IMR-90 (cell line): Measurements from ENCODE around the gene DOCK1. TPM values are rescaled to one million over a fixed set of nuclear protein-coding genes. Genes with fewer than 3 reads are reported as not detected.
A peak's percentile ranks its signal among the peaks of the same experiment; 100 is the strongest.

Source experiments
- ATAC-seq: fragments of 200-7000 bp; cut with Tn5 transposase; 2 replicates; pipeline ENCODE4 v1.9.1; 2020; ENCODE audit warnings: low read depth, mild to moderate bottlenecking, moderate library complexity
- BruUV-seq: library from RNA; stranded (reverse); fragments of 400-500 nt; replicated peaks from 2 replicates; lab custom pipeline; 2021; lab: Mats Ljungman, UMichigan
- CTCF ChIA-PET: fragments of 300-600 bp; formaldehyde crosslinking; extraction: SDS; loops from one replicate; lab custom pipeline; 2021; ENCODE audit warnings: antibody characterized with exemption; lab: Yijun Ruan, JAX
- POLR2A ChIA-PET: fragments of 300-600 bp; sonication (Branson Sonifier 250); formaldehyde crosslinking; loops from one replicate; lab custom pipeline; 2022; ENCODE audit warnings: antibody characterized with exemption; ENCODE audit not compliant: unreplicated experiment; lab: Charles Lee
- DNase-seq: peaks from one replicate; pipeline ENCODE4 v3.0.0; 2013
- H2AFZ ChIP-seq: replicated peaks from 2 replicates; pipeline ENCODE3; 2013; ENCODE audit warnings: low read length, mild to moderate bottlenecking; ENCODE audit not compliant: poor library complexity
- H2AK5ac ChIP-seq: 2 replicates; pipeline ENCODE4 v1.6.1; 2013; ENCODE audit warnings: low read depth, low read length, inconsistent platforms
- H2AK9ac ChIP-seq: replicated peaks from 2 replicates; pipeline ENCODE3; 2013; ENCODE audit warnings: mild to moderate bottlenecking, low read depth, low read length, moderate library complexity; ENCODE audit not compliant: poor library complexity
- H2BK120ac ChIP-seq: 2 replicates; pipeline ENCODE4 v1.6.1; 2013; ENCODE audit warnings: low read depth, low read length, inconsistent platforms
- H2BK15ac ChIP-seq: 3 replicates; pipeline ENCODE4 v1.6.1; 2013; ENCODE audit warnings: low read depth, low read length, inconsistent platforms
- H2BK20ac ChIP-seq: 2 replicates; pipeline ENCODE4 v1.6.1; 2013; ENCODE audit warnings: low read depth, mild to moderate bottlenecking, inconsistent platforms, low read length, moderate library complexity
- H2BK5ac ChIP-seq: 2 replicates; pipeline ENCODE4 v1.6.1; 2013; ENCODE audit warnings: mild to moderate bottlenecking, low read depth, low read length, inconsistent platforms; ENCODE audit not compliant: poor library complexity, severe bottlenecking
- H3K14ac ChIP-seq: replicated peaks from 2 replicates; pipeline ENCODE4 v1.6.1; 2013; ENCODE audit warnings: low read depth, low read length, inconsistent platforms
- H3K18ac ChIP-seq: 2 replicates; pipeline ENCODE4 v1.6.1; 2013; ENCODE audit warnings: low read depth, low read length, control low read depth
- H3K23ac ChIP-seq: 2 replicates; pipeline ENCODE4 v1.6.1; 2013; ENCODE audit warnings: low read depth, low read length, inconsistent platforms
- H3K27ac ChIP-seq: 2 replicates; pipeline ENCODE4 v1.5.1; 2013; ENCODE audit warnings: mild to moderate bottlenecking, control low read depth, low read length; ENCODE audit not compliant: insufficient read depth
- H3K27me3 ChIP-seq: 2 replicates; pipeline ENCODE4 v1.6.1; 2013; ENCODE audit warnings: low read length; ENCODE audit not compliant: control insufficient read depth, insufficient read depth
- H3K36me3 ChIP-seq: 2 replicates; pipeline ENCODE4 v1.6.1; 2013; ENCODE audit warnings: low read length, mixed read lengths; ENCODE audit not compliant: control insufficient read depth, insufficient read depth
- H3K4ac ChIP-seq: 2 replicates; pipeline ENCODE4 v1.6.1; 2013; ENCODE audit warnings: low read depth, low read length, inconsistent platforms
- H3K4me1 ChIP-seq: 2 replicates; pipeline ENCODE4 v1.6.1; 2013; ENCODE audit warnings: low read length, mixed read lengths; ENCODE audit not compliant: control insufficient read depth, insufficient read depth
- H3K4me2 ChIP-seq: 2 replicates; pipeline ENCODE4 v1.6.1; 2013; ENCODE audit warnings: low read depth, mild to moderate bottlenecking, control low read depth, low read length, moderate library complexity
- H3K4me3 ChIP-seq: 2 replicates; pipeline ENCODE4 v1.5.1; 2013; ENCODE audit warnings: low read depth, mild to moderate bottlenecking, control low read depth, low read length, moderate library complexity; ENCODE audit not compliant: insufficient read depth
- H3K56ac ChIP-seq: 2 replicates; pipeline ENCODE4 v1.6.1; 2013; ENCODE audit warnings: low read length, inconsistent platforms; ENCODE audit not compliant: insufficient read depth; ENCODE audit errors: extremely low read depth
- H3K79me1 ChIP-seq, 2 experiments: 2 replicates each; pipeline ENCODE4 v1.6.1; 2013; ENCODE audit warnings: low read length in 2 of 2, inconsistent platforms in 1 of 2, low read depth in 1 of 2
- H3K9ac ChIP-seq: 2 replicates; pipeline ENCODE4 v1.6.1; 2013; ENCODE audit warnings: low read depth, low read length, control low read depth
- H3K9me1 ChIP-seq: 2 replicates; pipeline ENCODE4 v1.6.1; 2013; ENCODE audit warnings: low read length, inconsistent platforms; ENCODE audit not compliant: insufficient read depth
- H3K9me3 ChIP-seq: 2 replicates; pipeline ENCODE4 v1.6.1; 2013; ENCODE audit warnings: low read length; ENCODE audit not compliant: control insufficient read depth, insufficient read depth
- H4K20me1 ChIP-seq: 2 replicates; pipeline ENCODE4 v1.6.1; 2013; ENCODE audit warnings: low read length, inconsistent platforms; ENCODE audit not compliant: insufficient read depth
- H4K5ac ChIP-seq: 2 replicates; pipeline ENCODE4 v1.6.1; 2013; ENCODE audit warnings: mild to moderate bottlenecking, low read depth, low read length, control low read depth
- H4K8ac ChIP-seq, 2 experiments: 2 replicates each; pipeline ENCODE4 v1.6.1; 2013; ENCODE audit warnings: low read depth in 2 of 2, low read length in 2 of 2, control low read depth in 1 of 2, inconsistent platforms in 1 of 2
- H4K91ac ChIP-seq: 2 replicates; pipeline ENCODE4 v1.6.1; 2013; ENCODE audit warnings: low read depth, low read length, inconsistent platforms; ENCODE audit not compliant: insufficient read depth
- CEBPB ChIP-seq: IDR thresholded peaks from 2 replicates; pipeline ENCODE4 v1.6.1; 2012; ENCODE audit warnings: low read depth, low read length, improper control_type of control experiment
- CHD1 ChIP-seq: IDR thresholded peaks from 2 replicates; pipeline ENCODE4 v1.6.1; 2012; ENCODE audit warnings: low read depth, low read length, improper control_type of control experiment
- MAZ ChIP-seq: IDR thresholded peaks from 2 replicates; pipeline ENCODE4 v1.6.1; 2012; ENCODE audit warnings: low read depth, mild to moderate bottlenecking, low read length, improper control_type of control experiment, moderate library complexity, borderline replicate concordance
- MXI1 ChIP-seq: IDR thresholded peaks from 2 replicates; pipeline ENCODE4 v1.6.1; 2012; ENCODE audit warnings: low read depth, mild to moderate bottlenecking, low read length, moderate library complexity, borderline replicate concordance
- POLR2A ChIP-seq: IDR thresholded peaks from 2 replicates; pipeline ENCODE4 v1.6.1; 2012; ENCODE audit warnings: mild to moderate bottlenecking, low read depth, low read length
- RAD21 ChIP-seq: IDR thresholded peaks from 2 replicates; pipeline ENCODE4 v1.6.1; 2012; ENCODE audit warnings: low read length, improper control_type of control experiment
- RCOR1 ChIP-seq: IDR thresholded peaks from 2 replicates; pipeline ENCODE4 v1.6.1; 2012; ENCODE audit warnings: mild to moderate bottlenecking, low read length, improper control_type of control experiment; ENCODE audit not compliant: insufficient replicate concordance
- RFX5 ChIP-seq: IDR thresholded peaks from 2 replicates; pipeline ENCODE4 v1.8.0; 2012; ENCODE audit warnings: low read depth, mild to moderate bottlenecking, low read length, moderate library complexity
- WGBS, 2 experiments: methylation state at CpG; one replicate each; pipeline versions ENCODE4 v1.1.5 to v1.1.7; 2013; ENCODE audit warnings: missing lambda C conversion rate in 2 of 2; ENCODE audit not compliant: insufficient read length in 1 of 2; ENCODE audit errors: extremely low coverage in 2 of 2; 5-methylcytosine and 5-hydroxymethylcytosine counted together
- dilution Hi-C: fragments of 300-500 bp; cut with HindIII; formaldehyde crosslinking; loops from one replicate; pipeline ENCODE4 v1.14.3; 2018; ENCODE audit warnings: low sequenced_read_pairs; ENCODE audit not compliant: unreplicated experiment
- in situ Hi-C: fragments of 300-500 bp; cut with MboI; formaldehyde crosslinking; loops from 3 replicates; pipeline ENCODE4 v1.14.3; 2019; ENCODE audit warnings: low sequenced_read_pairs, inconsistent platforms, mixed read lengths
- intact Hi-C: fragments of 100-400 bp; cut with micrococcal nuclease; formaldehyde crosslinking; loops from 2 replicates; pipeline ENCODE4 v1.10.0; 2022
- polyA plus RNA-seq, 3 experiments: library from polyadenylated mRNA; depleted of rRNA; stranded (reverse); fragments of >200 nt; gene quantifications; 2 replicates each; pipeline ENCODE4 v1.2.3, GENCODE V29; 2012; ENCODE audit warnings: low replicate concordance in 1 of 3
- total RNA-seq: library from RNA; depleted of rRNA; stranded (reverse); fragments of >200 nt; gene quantifications from 2 replicates; pipeline ENCODE4 v1.2.3, GENCODE V29; 2012
- TF ChIP-seq, protein P1 (sequence below): fragments of 150-350 bp; IDR thresholded peaks from 2 replicates; pipeline ENCODE4 v1.6.1; 2017; ENCODE audit warnings: mild to moderate bottlenecking, antibody characterized with exemption, low read length, low read depth
- TF ChIP-seq, protein P2 (sequence below): conservative IDR thresholded peaks from 2 replicates; pipeline ENCODE4 v1.5.1; 2012; ENCODE audit warnings: mild to moderate bottlenecking, low read depth, low read length, improper control_type of control experiment
- TF ChIP-seq, protein P3 (sequence below): fragments of 150-350 bp; IDR thresholded peaks from 2 replicates; pipeline ENCODE4 v1.6.1; 2016; ENCODE audit warnings: low read depth, mild to moderate bottlenecking, low read length, moderate library complexity, borderline replicate concordance

The DOCK1 gene
- total and polyA plus RNA-seq, 2 of the 4 experiments (the other 2 are of a cell fraction), result 28.2 to 71.0 TPM

DNA sequence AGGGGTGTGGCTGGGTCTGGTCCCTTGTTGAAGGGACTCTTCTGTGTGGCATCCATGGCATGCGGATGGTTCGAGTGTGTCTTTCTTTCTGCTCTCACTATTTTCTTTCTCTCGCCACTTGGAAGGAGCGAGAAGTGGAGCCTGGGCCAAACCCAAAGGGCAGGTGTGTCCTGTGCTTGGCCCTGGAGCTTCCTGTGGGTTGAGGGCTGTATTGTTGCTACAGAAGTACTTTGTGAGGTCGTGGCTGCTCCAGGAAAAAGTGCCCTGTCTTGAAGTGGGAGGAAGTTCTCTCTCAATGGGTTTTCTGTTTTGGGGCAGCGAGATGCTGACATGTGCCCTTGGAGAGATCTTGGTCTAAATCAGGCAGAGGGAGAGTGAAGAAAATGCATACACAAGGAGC lies 72.0 kb downstream of the DOCK1 start:
- BruUV-seq, result no TSS peak
- peak overlapping the region; percentile 31; the same call in 1 of the 2 replicates for H2AK5ac ChIP-seq
- peaks cover 16% of the 10 kb centered on the region; the same call in 1 of the 2 replicates for H4K20me1 ChIP-seq
- H3K18ac ChIP-seq, result no peak overlapping the region; the same call in 1 of the 2 replicates
- ChIA-PET POLR2A (no interaction called here), CTCF (no interaction called here)
- H2BK15ac ChIP-seq, result no peak overlapping the region
- no peak for TF ChIP-seq CHD1
- no peak for TF ChIP-seq RFX5
- TF ChIP-seq RAD21, result no peak
- TF ChIP-seq, protein P1, sequence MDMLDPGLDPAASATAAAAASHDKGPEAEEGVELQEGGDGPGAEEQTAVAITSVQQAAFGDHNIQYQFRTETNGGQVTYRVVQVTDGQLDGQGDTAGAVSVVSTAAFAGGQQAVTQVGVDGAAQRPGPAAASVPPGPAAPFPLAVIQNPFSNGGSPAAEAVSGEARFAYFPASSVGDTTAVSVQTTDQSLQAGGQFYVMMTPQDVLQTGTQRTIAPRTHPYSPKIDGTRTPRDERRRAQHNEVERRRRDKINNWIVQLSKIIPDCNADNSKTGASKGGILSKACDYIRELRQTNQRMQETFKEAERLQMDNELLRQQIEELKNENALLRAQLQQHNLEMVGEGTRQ, result no peak
- TF ChIP-seq, protein P2, sequence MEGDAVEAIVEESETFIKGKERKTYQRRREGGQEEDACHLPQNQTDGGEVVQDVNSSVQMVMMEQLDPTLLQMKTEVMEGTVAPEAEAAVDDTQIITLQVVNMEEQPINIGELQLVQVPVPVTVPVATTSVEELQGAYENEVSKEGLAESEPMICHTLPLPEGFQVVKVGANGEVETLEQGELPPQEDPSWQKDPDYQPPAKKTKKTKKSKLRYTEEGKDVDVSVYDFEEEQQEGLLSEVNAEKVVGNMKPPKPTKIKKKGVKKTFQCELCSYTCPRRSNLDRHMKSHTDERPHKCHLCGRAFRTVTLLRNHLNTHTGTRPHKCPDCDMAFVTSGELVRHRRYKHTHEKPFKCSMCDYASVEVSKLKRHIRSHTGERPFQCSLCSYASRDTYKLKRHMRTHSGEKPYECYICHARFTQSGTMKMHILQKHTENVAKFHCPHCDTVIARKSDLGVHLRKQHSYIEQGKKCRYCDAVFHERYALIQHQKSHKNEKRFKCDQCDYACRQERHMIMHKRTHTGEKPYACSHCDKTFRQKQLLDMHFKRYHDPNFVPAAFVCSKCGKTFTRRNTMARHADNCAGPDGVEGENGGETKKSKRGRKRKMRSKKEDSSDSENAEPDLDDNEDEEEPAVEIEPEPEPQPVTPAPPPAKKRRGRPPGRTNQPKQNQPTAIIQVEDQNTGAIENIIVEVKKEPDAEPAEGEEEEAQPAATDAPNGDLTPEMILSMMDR, result no peak
- no peak for TF ChIP-seq CEBPB
- no peak for TF ChIP-seq MXI1
- TF ChIP-seq, protein P3, sequence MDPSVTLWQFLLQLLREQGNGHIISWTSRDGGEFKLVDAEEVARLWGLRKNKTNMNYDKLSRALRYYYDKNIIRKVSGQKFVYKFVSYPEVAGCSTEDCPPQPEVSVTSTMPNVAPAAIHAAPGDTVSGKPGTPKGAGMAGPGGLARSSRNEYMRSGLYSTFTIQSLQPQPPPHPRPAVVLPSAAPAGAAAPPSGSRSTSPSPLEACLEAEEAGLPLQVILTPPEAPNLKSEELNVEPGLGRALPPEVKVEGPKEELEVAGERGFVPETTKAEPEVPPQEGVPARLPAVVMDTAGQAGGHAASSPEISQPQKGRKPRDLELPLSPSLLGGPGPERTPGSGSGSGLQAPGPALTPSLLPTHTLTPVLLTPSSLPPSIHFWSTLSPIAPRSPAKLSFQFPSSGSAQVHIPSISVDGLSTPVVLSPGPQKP, result no peak
- TF ChIP-seq POLR2A, result no peak
- no peak for TF ChIP-seq RCOR1
- TF ChIP-seq MAZ, result no peak
- no peaks in the 10 kb centered on the region for H3K9me3 ChIP-seq
- H3K79me1 ChIP-seq, result peaks cover 23 to 57% of the 10 kb centered on the region in 2 experiments; a peak in 3 of 4 replicates
- no peak for ATAC-seq
- no peak overlapping the region for H3K4me3 ChIP-seq
- peaks cover 14% of the 10 kb centered on the region for H3K9me1 ChIP-seq
- no peak overlapping the region for H3K9ac ChIP-seq
- H3K14ac ChIP-seq, result no peak overlapping the region
- no peak overlapping the region for H4K91ac ChIP-seq
- in situ Hi-C loops (no loop called here), intact Hi-C loops (no loop called here), dilution Hi-C loops (no loop called here)
- H2AK9ac ChIP-seq, result no peak overlapping the region
- H3K27ac ChIP-seq, result no peak overlapping the region
- H2BK120ac ChIP-seq, result no peak overlapping the region
- WGBS, 2 experiments, result 100% methylated on average over 1 of the region's 6 CpGs; no CpG with 5 or more reads in 1 of the 2 experiments
- H2AFZ ChIP-seq, result no peak overlapping the region
- no peak overlapping the region for H2BK20ac ChIP-seq
- peaks cover 10% of the 10 kb centered on the region; the same call in 1 of the 2 replicates for H3K4me1 ChIP-seq
- no peak for DNase-seq
- H4K8ac ChIP-seq, result no peak overlapping the region
- H3K4me2 ChIP-seq, result no peak overlapping the region
- H3K36me3 ChIP-seq, result peaks cover 36% of the 10 kb centered on the region
- H4K5ac ChIP-seq, result no peak overlapping the region
- H2BK5ac ChIP-seq, result no peak overlapping the region
- H3K23ac ChIP-seq, result no peak overlapping the region
- H3K4ac ChIP-seq, result no peak overlapping the region
- no peak overlapping the region for H3K56ac ChIP-seq
- H3K27me3 ChIP-seq, result no peaks in the 10 kb centered on the region
